Panc1 (cell line): ENCODE measurements around the gene TMEM51.

Experiments used
- CTCF ChIP-seq: fragments of 450-650 bp; IDR thresholded peaks from 2 replicates; pipeline ENCODE4 v1.5.1; 2017; ENCODE audit warnings: mild to moderate bottlenecking
- REST ChIP-seq, 2 experiments: IDR thresholded peaks; 2 replicates each; pipeline ENCODE4 v1.6.1; 2011 to 2012; ENCODE audit warnings: low read depth in 2 of 2, control low read depth in 1 of 2, low read length in 1 of 2, mild to moderate bottlenecking in 1 of 2, moderate library complexity in 1 of 2; ENCODE audit not compliant: insufficient read depth in 1 of 2

GRCh38 chr1:15204931-15205330, 51.4 kb downstream of the TMEM51 start:
- TF ChIP-seq CTCF, result no peak
- no peak for TF ChIP-seq REST (IDR thresholded peaks at IDR 0.05; ENCODE audit: insufficient read depth in 1 of 2, low read depth in 2 of 2, low read length in 1 of 2)
